ENCODE data around the gene PACS1.

GRCh38 chr11:66055021-66055420 is 15.1 kb upstream of the PACS1 start:
- TF ChIP-seq CTCF (IDR thresholded peaks at IDR 0.05; ENCODE audit: low read length) = no peak
- no peak for TF ChIP-seq EZH2 (IDR thresholded peaks at IDR 0.05; ENCODE audit: borderline replicate concordance, low read length)

Data from OCI-LY1 (cell line).